HEK293T (cell line): ENCODE results near the gene KCNG3.

ENCODE experiments used
- BHLHE40 ChIP-seq: fragments of 450-650 bp; IDR thresholded peaks from 2 replicates; pipeline ENCODE4 v1.6.1; 2016; ENCODE audit warnings: mild to moderate bottlenecking, moderate library complexity, borderline replicate concordance
- HDGF ChIP-seq: fragments of 450-650 bp; IDR thresholded peaks from 2 replicates; pipeline ENCODE4 v1.6.1; 2017; ENCODE audit warnings: antibody characterized with exemption, borderline replicate concordance
- LEF1 ChIP-seq: fragments of 450-650 bp; IDR thresholded peaks from 2 replicates; pipeline ENCODE4 v1.6.1; 2017; ENCODE audit warnings: mild to moderate bottlenecking, borderline replicate concordance
- SP1 ChIP-seq: fragments of 450-650 bp; IDR thresholded peaks from 2 replicates; pipeline ENCODE4 v1.6.1; 2017
- SUZ12 ChIP-seq: fragments of 450-650 bp; IDR thresholded peaks from 2 replicates; pipeline ENCODE4 v1.6.1; 2016; ENCODE audit warnings: mild to moderate bottlenecking
- TARDBP ChIP-seq: fragments of 450-650 bp; IDR thresholded peaks from 2 replicates; pipeline ENCODE4 v1.6.1; 2016

DNA sequence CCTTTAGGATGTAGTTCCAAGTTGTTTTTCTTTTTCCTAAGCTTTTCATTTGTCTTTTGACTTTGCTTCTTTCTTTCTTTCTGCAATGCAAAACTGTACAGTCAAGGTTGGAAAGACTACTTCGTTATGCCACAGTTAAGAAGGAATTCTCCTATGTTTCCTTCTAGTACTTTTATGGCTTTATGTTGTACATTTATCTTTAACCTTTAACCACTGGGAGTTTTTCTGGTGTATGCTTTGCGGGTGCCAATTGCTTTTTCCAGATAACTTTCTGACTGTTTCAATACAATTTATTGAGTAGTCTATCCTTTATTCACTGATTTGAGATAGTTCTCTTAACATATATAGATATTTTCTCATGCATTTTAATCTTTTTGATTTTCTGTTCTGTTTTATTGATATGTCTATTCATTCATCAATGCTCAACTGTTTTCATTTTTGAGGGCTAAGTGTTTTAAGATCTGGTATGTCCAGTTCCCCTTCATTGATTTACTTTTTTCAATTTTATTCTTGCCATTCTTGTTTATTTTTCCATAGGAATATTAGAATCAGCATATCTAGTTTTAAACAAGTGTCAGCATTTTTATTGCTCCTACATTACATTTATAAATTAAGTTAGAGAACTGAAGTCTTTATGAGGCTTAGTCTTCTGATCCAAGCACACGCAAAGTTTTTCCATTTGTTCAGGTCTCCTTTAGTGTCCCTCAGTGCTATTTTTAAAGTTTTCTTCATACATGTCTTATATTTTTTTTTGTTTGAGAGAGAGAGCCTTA, 82.9 kb downstream of the KCNG3 start:
- TF ChIP-seq SUZ12: no peak
- no peak for TF ChIP-seq BHLHE40
- no peak for TF ChIP-seq TARDBP
- no peak for TF ChIP-seq HDGF
- TF ChIP-seq LEF1: no peak
- TF ChIP-seq SP1: no peak
